ENCODE measurements around the gene TMEM18.

- TF ChIP-seq CTCF (IDR thresholded peaks at IDR 0.05; ENCODE audit: poor library complexity, severe bottlenecking) (no peak), MXI1 (conservative IDR thresholded peaks at IDR 0.05; ENCODE audit: poor library complexity, severe bottlenecking) (no peak), POLR2AphosphoS5 (IDR thresholded peaks at IDR 0.05) (no peak), TAF1 (IDR thresholded peaks at IDR 0.05; ENCODE audit: low read depth) (no peak), EZH2 (IDR thresholded peaks at IDR 0.05; ENCODE audit: borderline replicate concordance, insufficient read depth, low read length, poor library complexity, severe bottlenecking) (no peak)
Observed at GRCh38 chr2:726169-726568, 49.0 kb upstream of the TMEM18 start.

All from neural cell (in vitro differentiated cells).